H1 (cell line): ENCODE results near the gene SPTAN1. TPM values are rescaled to one million over a fixed set of nuclear protein-coding genes. Genes with fewer than 3 reads are reported as not detected.
A peak's percentile ranks its signal among the peaks of the same experiment; 100 is the strongest.

Experiments used
- ASH2L ChIP-seq: fragments of 200-600, 300-600 bp; sonication (generic); IDR thresholded peaks from one replicate; pipeline ENCODE4 v1.7.1; 2017; ENCODE audit warnings: low read length
- CBX8 ChIP-seq: fragments of 300-800, 300-1000 bp; sonication (generic); IDR thresholded peaks from 2 replicates; pipeline ENCODE4 v1.7.1; 2016; ENCODE audit warnings: low read depth, low read length, borderline replicate concordance
- CEBPB ChIP-seq: IDR thresholded peaks from 2 replicates; pipeline ENCODE4 v1.6.1; 2012; ENCODE audit warnings: low read depth, low read length
- CREB1 ChIP-seq: IDR thresholded peaks from 2 replicates; pipeline ENCODE4 v1.6.1; 2012; ENCODE audit warnings: inconsistent platforms
- CTBP2 ChIP-seq: IDR thresholded peaks from 2 replicates; pipeline ENCODE4 v1.7.0; 2011; ENCODE audit warnings: borderline replicate concordance, mild to moderate bottlenecking, moderate library complexity, mixed read lengths, low read length; ENCODE audit not compliant: insufficient read depth, insufficient read length
- EP300 ChIP-seq, 2 experiments: IDR thresholded peaks; 1 replicate in 1 of 2; 2 replicates in 1 of 2; pipeline ENCODE4 v1.6.1; 2011 to 2012; ENCODE audit warnings: low read depth in 2 of 2, low read length in 2 of 2, mild to moderate bottlenecking in 2 of 2, borderline replicate concordance in 1 of 2, inconsistent platforms in 1 of 2, moderate library complexity in 1 of 2
- EZH2 ChIP-seq: fragments of 200-600 bp; sonication (generic); IDR thresholded peaks from 2 replicates; pipeline ENCODE4 v1.7.1; 2012; ENCODE audit warnings: low read depth, mild to moderate bottlenecking, moderate library complexity, low read length, inconsistent platforms; ENCODE audit not compliant: severe bottlenecking
- GTF2F1 ChIP-seq: IDR thresholded peaks from 2 replicates; pipeline ENCODE4 v1.6.1; 2012; ENCODE audit warnings: low read depth, low read length, improper control_type of control experiment, borderline replicate concordance
- HDAC6 ChIP-seq: IDR thresholded peaks from one replicate; pipeline ENCODE4 v1.7.1; 2012; ENCODE audit warnings: low read depth, mild to moderate bottlenecking, inconsistent platforms, low read length, moderate library complexity
- JUN ChIP-seq: IDR thresholded peaks from 2 replicates; pipeline ENCODE4 v1.6.1; 2011; ENCODE audit warnings: low read depth, mild to moderate bottlenecking, improper control_type of control experiment, low read length
- KDM1A ChIP-seq: fragments of 200-600, 300-600 bp; sonication (generic); IDR thresholded peaks from 2 replicates; pipeline ENCODE4 v1.7.1; 2016; ENCODE audit warnings: mild to moderate bottlenecking, low read length, borderline replicate concordance
- KDM5A ChIP-seq: fragments of 200-600 bp; IDR thresholded peaks from 2 replicates; pipeline ENCODE4 v1.7.1; 2012; ENCODE audit warnings: mild to moderate bottlenecking, low read length, inconsistent platforms, mixed read lengths
- NANOG ChIP-seq: IDR thresholded peaks from 2 replicates; pipeline ENCODE4 v1.6.1; 2011; ENCODE audit warnings: low read length, low read depth, mild to moderate bottlenecking, inconsistent platforms; ENCODE audit not compliant: insufficient read depth, poor library complexity, severe bottlenecking
- NRF1 ChIP-seq: IDR thresholded peaks from 2 replicates; pipeline ENCODE4 v1.6.1; 2011; ENCODE audit warnings: mild to moderate bottlenecking, low read depth, low read length, improper control_type of control experiment
- POU5F1 ChIP-seq: IDR thresholded peaks from 2 replicates; pipeline ENCODE4 v1.6.1; 2011; ENCODE audit warnings: low read depth, mild to moderate bottlenecking, low read length, moderate library complexity
- RNF2 ChIP-seq: fragments of 200-900, 300-1000 bp; sonication (generic); IDR thresholded peaks from 2 replicates; pipeline ENCODE4 v1.7.1; 2016; ENCODE audit warnings: borderline replicate concordance, low read depth, mild to moderate bottlenecking, antibody characterized with exemption, low read length; ENCODE audit not compliant: poor library complexity, severe bottlenecking; ENCODE audit errors: missing control alignments
- SP2 ChIP-seq: IDR thresholded peaks from 2 replicates; pipeline ENCODE4 v1.6.1; 2012; ENCODE audit warnings: mild to moderate bottlenecking, low read length, inconsistent platforms
- SRF ChIP-seq: IDR thresholded peaks from 2 replicates; pipeline ENCODE4 v1.6.1; 2011; ENCODE audit warnings: mild to moderate bottlenecking, low read depth, low read length, moderate library complexity
- polyA plus RNA-seq, 7 experiments: library from polyadenylated mRNA; depleted of rRNA in 3 of 7; stranded (reverse) in 5 of 7; unstranded in 2 of 7; fragments of >200 nt in 5 of 7; fragments of 200-250 nt in 2 of 7; gene quantifications; 1 replicate in 5 of 7; 2 replicates in 1 of 7; 4 replicates in 1 of 7; pipeline versions ENCODE4 v1.2.1 to v1.2.3, GENCODE V29; 2011 to 2013; ENCODE audit warnings: missing spikeins in 2 of 7, mixed read lengths in 2 of 7
- total RNA-seq: library from RNA; stranded (reverse); fragmentation: NEBNext Ultra II Directional; extraction: Animal tissue kit (Norgen Biotek cat#: 25700); gene quantifications from 2 replicates; pipeline ENCODE4 v1.2.1, GENCODE V29; 2021
- TF ChIP-seq, protein P1 (sequence below): IDR thresholded peaks from 2 replicates; pipeline ENCODE4 v1.6.1; 2012; ENCODE audit warnings: low read length, inconsistent platforms

The SPTAN1 gene
- total and polyA plus RNA-seq, 2 of the 8 experiments (the other 6 are each of a cell fraction or from before 2014, with no cell fraction given), result 182 to 216 TPM

DNA sequence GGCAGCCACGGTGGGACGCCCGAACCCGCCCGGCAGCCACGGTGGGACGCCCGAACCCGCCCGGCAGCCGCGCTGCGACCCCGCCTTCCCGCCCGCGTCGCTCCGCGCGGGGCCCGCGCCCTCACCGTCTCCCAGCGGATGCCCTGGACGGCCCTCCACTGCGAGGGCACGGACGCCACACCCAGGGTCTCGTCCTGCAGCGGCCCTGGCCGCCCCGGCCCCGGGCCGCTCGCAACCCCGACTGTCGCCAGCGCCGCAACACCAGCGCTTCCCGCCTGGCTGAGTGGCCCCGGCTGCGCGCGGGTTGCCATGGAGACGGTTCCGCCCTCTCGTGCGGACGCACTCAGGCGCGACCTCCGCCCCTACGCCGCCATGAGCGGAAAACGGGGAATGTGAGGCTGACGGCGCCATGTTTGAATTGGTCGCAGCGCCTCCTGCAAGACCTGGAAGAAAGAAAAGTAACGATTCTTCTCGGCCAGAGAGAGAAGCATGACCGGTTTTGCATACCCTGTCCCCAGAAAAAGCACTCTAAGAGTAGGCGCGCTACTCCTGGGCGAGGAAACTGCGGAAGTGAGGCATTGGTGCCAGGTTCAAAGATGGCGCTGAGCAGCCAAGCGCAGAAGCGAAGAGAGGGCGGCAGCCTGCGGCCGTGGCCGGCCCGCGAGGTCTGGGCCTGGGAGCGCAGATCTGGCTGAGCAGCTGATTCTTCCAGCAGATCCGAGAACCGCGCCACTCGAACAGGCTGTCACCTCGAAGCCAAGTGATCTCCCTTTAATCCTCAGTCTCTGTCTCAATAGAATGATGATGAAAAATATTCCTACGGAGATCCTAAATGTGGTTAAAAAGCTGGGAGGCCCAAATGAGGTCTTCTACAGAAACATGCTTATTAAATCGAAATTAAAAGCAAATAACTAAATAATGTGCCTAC lies 104.3 kb downstream of the SPTAN1 start, which contains the start of gene DYNC2I2 (continued):
- TF ChIP-seq, protein P1, sequence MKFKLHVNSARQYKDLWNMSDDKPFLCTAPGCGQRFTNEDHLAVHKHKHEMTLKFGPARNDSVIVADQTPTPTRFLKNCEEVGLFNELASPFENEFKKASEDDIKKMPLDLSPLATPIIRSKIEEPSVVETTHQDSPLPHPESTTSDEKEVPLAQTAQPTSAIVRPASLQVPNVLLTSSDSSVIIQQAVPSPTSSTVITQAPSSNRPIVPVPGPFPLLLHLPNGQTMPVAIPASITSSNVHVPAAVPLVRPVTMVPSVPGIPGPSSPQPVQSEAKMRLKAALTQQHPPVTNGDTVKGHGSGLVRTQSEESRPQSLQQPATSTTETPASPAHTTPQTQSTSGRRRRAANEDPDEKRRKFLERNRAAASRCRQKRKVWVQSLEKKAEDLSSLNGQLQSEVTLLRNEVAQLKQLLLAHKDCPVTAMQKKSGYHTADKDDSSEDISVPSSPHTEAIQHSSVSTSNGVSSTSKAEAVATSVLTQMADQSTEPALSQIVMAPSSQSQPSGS, result peak; percentile 83
- TF ChIP-seq CBX8, result no peak
- no peak for TF ChIP-seq EZH2
- no peak for TF ChIP-seq POU5F1
- TF ChIP-seq RNF2, result no peak
- TF ChIP-seq NRF1, result peak; percentile 9; the same call in 1 of the 2 replicates
- no peak for TF ChIP-seq JUN
- peak; percentile 95 for TF ChIP-seq CREB1
- TF ChIP-seq GTF2F1, result no peak
- no peak for TF ChIP-seq NANOG
- TF ChIP-seq EP300 (IDR thresholded peaks at IDR 0.05; ENCODE audit: borderline replicate concordance in 1 of 2, low read depth in 2 of 2, low read length in 2 of 2), result 0 out of 3 replicates have a peak, but pooled peaks of 1 of the 2 experiments have one; percentile 9
- no peak for TF ChIP-seq HDAC6
- TF ChIP-seq CEBPB, result no peak
- TF ChIP-seq ASH2L, result peak; percentile 85
- no peak for TF ChIP-seq KDM1A
- peak; percentile 50 for TF ChIP-seq SRF
- no peak for TF ChIP-seq KDM5A
- no peak for TF ChIP-seq CTBP2
- TF ChIP-seq SP2, result no peak
